ENCODE results near the gene CNTNAP2.

Gene CNTNAP2

DNA sequence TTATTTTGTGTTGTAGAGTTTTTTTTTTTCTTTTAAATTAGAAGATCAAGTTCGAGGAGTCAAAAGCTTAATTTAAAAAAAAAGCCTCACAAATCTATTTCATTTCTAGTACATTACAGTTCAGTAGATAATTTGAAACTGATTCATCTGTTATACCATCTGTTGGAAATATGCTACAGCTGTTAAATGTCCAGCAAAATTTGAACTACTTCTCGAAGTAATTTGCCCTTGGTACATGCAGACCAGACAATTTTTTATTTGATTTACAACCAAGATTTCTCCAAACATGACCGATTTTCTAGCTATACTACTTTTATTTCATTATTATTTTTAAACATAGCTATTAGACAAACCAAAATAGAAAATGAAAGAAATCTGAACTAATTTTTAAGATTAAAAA is 647.9 kb downstream of the CNTNAP2 start:
- H3K36me3 ChIP-seq (ENCODE audit: insufficient read depth) = no peaks in the 10 kb centered on the region
- no peak overlapping the region for H3K4me2 ChIP-seq
- H3K79me2 ChIP-seq (ENCODE audit: insufficient read depth, low read depth) = no peaks in the 10 kb centered on the region
- H3K27ac ChIP-seq = no peak overlapping the region
- no peak overlapping the region for H3K9ac ChIP-seq
- no peaks in the 10 kb centered on the region for H4K20me1 ChIP-seq (ENCODE audit: insufficient read depth)
- no peaks in the 10 kb centered on the region for H3K27me3 ChIP-seq (ENCODE audit: insufficient read depth, low read depth)
- no peaks in the 10 kb centered on the region for H3K4me1 ChIP-seq (ENCODE audit: low read depth, poor library complexity, severe bottlenecking)
- no peak overlapping the region for H2AFZ ChIP-seq (ENCODE audit: low read depth)
- TF ChIP-seq, protein P1, sequence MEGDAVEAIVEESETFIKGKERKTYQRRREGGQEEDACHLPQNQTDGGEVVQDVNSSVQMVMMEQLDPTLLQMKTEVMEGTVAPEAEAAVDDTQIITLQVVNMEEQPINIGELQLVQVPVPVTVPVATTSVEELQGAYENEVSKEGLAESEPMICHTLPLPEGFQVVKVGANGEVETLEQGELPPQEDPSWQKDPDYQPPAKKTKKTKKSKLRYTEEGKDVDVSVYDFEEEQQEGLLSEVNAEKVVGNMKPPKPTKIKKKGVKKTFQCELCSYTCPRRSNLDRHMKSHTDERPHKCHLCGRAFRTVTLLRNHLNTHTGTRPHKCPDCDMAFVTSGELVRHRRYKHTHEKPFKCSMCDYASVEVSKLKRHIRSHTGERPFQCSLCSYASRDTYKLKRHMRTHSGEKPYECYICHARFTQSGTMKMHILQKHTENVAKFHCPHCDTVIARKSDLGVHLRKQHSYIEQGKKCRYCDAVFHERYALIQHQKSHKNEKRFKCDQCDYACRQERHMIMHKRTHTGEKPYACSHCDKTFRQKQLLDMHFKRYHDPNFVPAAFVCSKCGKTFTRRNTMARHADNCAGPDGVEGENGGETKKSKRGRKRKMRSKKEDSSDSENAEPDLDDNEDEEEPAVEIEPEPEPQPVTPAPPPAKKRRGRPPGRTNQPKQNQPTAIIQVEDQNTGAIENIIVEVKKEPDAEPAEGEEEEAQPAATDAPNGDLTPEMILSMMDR (conservative IDR thresholded peaks at IDR 0.05; ENCODE audit: low read depth, low read length) = no peak
- no peak overlapping the region for H3K4me3 ChIP-seq (IDR thresholded peaks at IDR 0.05; ENCODE audit: insufficient read depth, low read depth, low read length)

DNA sequence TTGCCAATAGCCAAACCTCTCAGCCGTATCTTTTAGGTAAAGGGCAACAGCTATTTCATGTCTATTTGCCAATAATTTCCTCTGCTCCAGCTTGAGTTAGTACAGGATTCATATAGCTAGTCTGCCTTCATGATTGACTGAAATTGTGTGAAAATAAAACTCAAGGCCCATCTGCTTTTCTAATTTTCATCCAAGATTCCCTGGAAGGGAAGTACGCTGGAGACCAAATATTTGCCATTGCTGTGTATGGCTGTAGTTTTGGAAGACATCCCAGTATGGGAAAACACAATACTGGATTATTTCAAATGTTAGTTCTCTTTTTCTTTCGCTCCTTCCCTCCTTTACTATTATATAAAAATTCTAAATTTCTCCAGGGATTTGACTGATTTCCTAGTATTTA is 652.4 kb downstream of the CNTNAP2 start:
- no peak overlapping the region for H2AFZ ChIP-seq (ENCODE audit: low read depth)
- H3K4me2 ChIP-seq = no peak overlapping the region
- no peaks in the 10 kb centered on the region for H3K27me3 ChIP-seq (ENCODE audit: insufficient read depth, low read depth)
- H3K4me1 ChIP-seq (ENCODE audit: low read depth, poor library complexity, severe bottlenecking) = no peaks in the 10 kb centered on the region
- H3K79me2 ChIP-seq (ENCODE audit: insufficient read depth, low read depth) = no peaks in the 10 kb centered on the region
- no peaks in the 10 kb centered on the region for H4K20me1 ChIP-seq (ENCODE audit: insufficient read depth)
- no peak overlapping the region for H3K4me3 ChIP-seq (IDR thresholded peaks at IDR 0.05; ENCODE audit: insufficient read depth, low read depth, low read length)
- no peaks in the 10 kb centered on the region for H3K36me3 ChIP-seq (ENCODE audit: insufficient read depth)
- no peak overlapping the region for H3K27ac ChIP-seq
- H3K9ac ChIP-seq = no peak overlapping the region
- TF ChIP-seq, protein P1 (conservative IDR thresholded peaks at IDR 0.05; ENCODE audit: low read depth, low read length) = no peak

DNA sequence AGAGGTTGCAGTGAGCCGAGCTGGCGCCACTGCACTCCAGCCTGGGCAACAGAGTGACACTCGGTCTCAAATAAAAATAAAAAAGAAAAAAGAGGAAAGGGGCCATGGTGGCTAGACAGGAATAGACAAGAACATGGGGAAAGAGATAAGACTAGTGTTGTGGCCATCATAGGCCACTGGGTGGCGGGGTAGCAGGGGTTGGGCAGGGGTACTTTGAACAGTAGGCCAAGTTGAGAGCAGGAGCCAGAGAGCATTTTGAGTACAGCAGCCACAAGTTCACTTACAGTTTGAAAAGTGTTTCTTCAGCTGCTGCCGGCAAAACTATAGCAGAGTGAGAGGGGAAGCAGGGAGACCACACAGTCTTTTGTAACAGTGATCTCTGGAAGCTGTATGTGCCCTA is 656.0 kb downstream of the CNTNAP2 start:
- Histone ChIP-seq H3K27me3 (ENCODE audit: insufficient read depth, low read depth) (no peaks in the 10 kb centered on the region), H2AFZ (ENCODE audit: low read depth) (no peak overlapping the region)

DNA sequence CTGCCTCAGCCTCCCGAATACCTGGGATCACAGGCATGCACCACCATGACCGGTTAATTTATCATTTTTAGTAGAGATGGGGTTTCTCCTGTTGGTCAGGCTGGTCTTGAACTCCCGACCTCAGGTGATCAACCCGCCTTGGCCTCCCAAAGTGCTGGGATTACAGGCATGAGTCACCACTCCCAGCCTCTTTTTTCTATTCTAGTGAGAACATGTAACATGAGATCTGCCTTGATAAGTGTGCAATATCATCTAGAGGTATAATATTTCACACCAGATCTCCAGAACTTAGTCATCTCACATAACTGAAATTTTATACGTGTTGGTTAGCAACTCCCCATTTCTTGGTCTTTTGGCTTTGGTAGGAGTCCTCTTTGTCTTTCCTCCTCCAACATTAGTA is 656.9 kb downstream of the CNTNAP2 start:
- TF ChIP-seq, protein P1 (conservative IDR thresholded peaks at IDR 0.05; ENCODE audit: low read depth, low read length) = no peak
- Histone ChIP-seq H3K4me2 (no peak overlapping the region), H4K20me1 (ENCODE audit: insufficient read depth) (no peaks in the 10 kb centered on the region), H3K4me3 (IDR thresholded peaks at IDR 0.05; ENCODE audit: insufficient read depth, low read depth, low read length) (no peak overlapping the region), H3K27ac (no peak overlapping the region), H3K36me3 (ENCODE audit: insufficient read depth) (no peaks in the 10 kb centered on the region), H3K79me2 (ENCODE audit: insufficient read depth, low read depth) (no peaks in the 10 kb centered on the region), H3K27me3 (ENCODE audit: insufficient read depth, low read depth) (no peaks in the 10 kb centered on the region), H3K4me1 (ENCODE audit: low read depth, poor library complexity, severe bottlenecking) (no peaks in the 10 kb centered on the region), H3K9ac (no peak overlapping the region), H2AFZ (ENCODE audit: low read depth) (no peak overlapping the region)

More for the DNA sequence above, 656.0 kb downstream of the CNTNAP2 start:
- no peaks in the 10 kb centered on the region for H3K36me3 ChIP-seq (ENCODE audit: insufficient read depth)
- H3K27ac ChIP-seq = no peak overlapping the region
- TF ChIP-seq, protein P1 (conservative IDR thresholded peaks at IDR 0.05; ENCODE audit: low read depth, low read length) = no peak
- H3K79me2 ChIP-seq (ENCODE audit: insufficient read depth, low read depth) = no peaks in the 10 kb centered on the region
- no peaks in the 10 kb centered on the region for H3K4me1 ChIP-seq (ENCODE audit: low read depth, poor library complexity, severe bottlenecking)
- H3K9ac ChIP-seq = no peak overlapping the region
- no peak overlapping the region for H3K4me3 ChIP-seq (IDR thresholded peaks at IDR 0.05; ENCODE audit: insufficient read depth, low read depth, low read length)
- H4K20me1 ChIP-seq (ENCODE audit: insufficient read depth) = no peaks in the 10 kb centered on the region
- H3K4me2 ChIP-seq = no peak overlapping the region

All from KMS-11 (cell line).